ENCODE measurements around the gene PRLHR.
"Not testable (repeated sequence)": the region's sequence is repeated elsewhere in the genome, so short reads cannot be mapped to it uniquely, and the experiment has no call there.

The PRLHR gene

GRCh38 chr10:118595598-118596425 is at the start of gene PRLHR:
Gene PRLHR, minus strand, starts transcription at chr10:118595648. Its CDS starts 404 bp downstream, at chr10:118595244.
- peaks cover 100% of the 10 kb centered on the region for H3K27me3 Mint-ChIP-seq
- H3K4me3 Mint-ChIP-seq, result peak within 1 kb of the TSS; percentile 36
- H3K36me3 Mint-ChIP-seq (ENCODE audit: insufficient read depth), result peaks cover 1% of the 10 kb centered on the region
- H3K9me3 Mint-ChIP-seq, result no peaks in the 10 kb centered on the region
- DNase-seq (ENCODE audit: low spot score in 2 of 2), result no peak
- H3K27ac Mint-ChIP-seq (ENCODE audit: low read depth), result no peak within 1 kb of the TSS
- no peak for ATAC-seq (replicated peaks; ENCODE audit: extremely low read depth, poor library complexity, severe bottlenecking)
- peaks cover 18% of the 10 kb centered on the region for H3K4me1 Mint-ChIP-seq

- no peak for DNase-seq (ENCODE audit: low spot score in 2 of 2)
- H3K27me3 Mint-ChIP-seq, result peaks cover 46% of the 10 kb centered on the region
- H3K27ac Mint-ChIP-seq (ENCODE audit: low read depth), result no peak overlapping the region
- H3K4me3 Mint-ChIP-seq, result no peak overlapping the region
- no peaks in the 10 kb centered on the region for H3K4me1 Mint-ChIP-seq
- H3K36me3 Mint-ChIP-seq (ENCODE audit: insufficient read depth), result peaks cover 2% of the 10 kb centered on the region
- ATAC-seq (replicated peaks; ENCODE audit: extremely low read depth, poor library complexity, severe bottlenecking), result no peak
- H3K9me3 Mint-ChIP-seq, result peaks cover 10% of the 10 kb centered on the region
These were observed 46.8 kb upstream of the PRLHR start for GRCh38 chr10:118642228-118642627.

GRCh38 chr10:118638680-118639079 is 43.2 kb upstream of the PRLHR start:
- no peak overlapping the region for H3K4me3 Mint-ChIP-seq
- no peaks in the 10 kb centered on the region for H3K4me1 Mint-ChIP-seq
- ATAC-seq (replicated peaks; ENCODE audit: extremely low read depth, poor library complexity, severe bottlenecking) (no peak), DNase-seq (ENCODE audit: low spot score in 2 of 2) (no peak)
- H3K36me3 Mint-ChIP-seq (ENCODE audit: insufficient read depth), result no peaks in the 10 kb centered on the region
- H3K27ac Mint-ChIP-seq (ENCODE audit: low read depth), result no peak overlapping the region
- H3K27me3 Mint-ChIP-seq, result peaks cover 40% of the 10 kb centered on the region
- H3K9me3 Mint-ChIP-seq, result peaks cover 10% of the 10 kb centered on the region

GRCh38 chr10:118635674-118636402 is 40.4 kb upstream of the PRLHR start:
- no peaks in the 10 kb centered on the region for H3K4me1 Mint-ChIP-seq

GRCh38 chr10:118633786-118634185 is 38.3 kb upstream of the PRLHR start:
- ATAC-seq (replicated peaks; ENCODE audit: extremely low read depth, poor library complexity, severe bottlenecking), result no peak
- no peak overlapping the region for H3K27ac Mint-ChIP-seq (ENCODE audit: low read depth)

More at GRCh38 chr10:118635674-118636402, 40.4 kb upstream of the PRLHR start:
- Mint-ChIP-seq H3K9me3 (peaks cover 9% of the 10 kb centered on the region), H3K4me3 (no peak overlapping the region), H3K36me3 (ENCODE audit: insufficient read depth) (no peaks in the 10 kb centered on the region), H3K27me3 (peaks cover 53% of the 10 kb centered on the region), H3K27ac (ENCODE audit: low read depth) (no peak overlapping the region)
- ATAC-seq (replicated peaks; ENCODE audit: extremely low read depth, poor library complexity, severe bottlenecking), result no peak
- DNase-seq (ENCODE audit: low spot score in 2 of 2), result no peak

GRCh38 chr10:118629211-118629610 is 33.8 kb upstream of the PRLHR start:
- Mint-ChIP-seq H3K27me3 (peaks cover 66% of the 10 kb centered on the region), H3K27ac (ENCODE audit: low read depth) (no peak overlapping the region), H3K9me3 (no peaks in the 10 kb centered on the region), H3K4me1 (no peaks in the 10 kb centered on the region), H3K4me3 (no peak overlapping the region), H3K36me3 (ENCODE audit: insufficient read depth) (no peaks in the 10 kb centered on the region)
- ATAC-seq (replicated peaks; ENCODE audit: extremely low read depth, poor library complexity, severe bottlenecking) (no peak), DNase-seq (ENCODE audit: low spot score in 2 of 2) (no peak)

More at GRCh38 chr10:118633786-118634185, 38.3 kb upstream of the PRLHR start:
- no peaks in the 10 kb centered on the region for H3K36me3 Mint-ChIP-seq (ENCODE audit: insufficient read depth)
- H3K4me1 Mint-ChIP-seq, result no peaks in the 10 kb centered on the region
- no peak for DNase-seq (ENCODE audit: low spot score in 2 of 2)
- peaks cover 59% of the 10 kb centered on the region for H3K27me3 Mint-ChIP-seq
- H3K9me3 Mint-ChIP-seq, result no peaks in the 10 kb centered on the region
- H3K4me3 Mint-ChIP-seq, result no peak overlapping the region

- no peak for ATAC-seq (replicated peaks; ENCODE audit: extremely low read depth, poor library complexity, severe bottlenecking)
- no peak overlapping the region for H3K27ac Mint-ChIP-seq (ENCODE audit: low read depth)
- H3K4me1 Mint-ChIP-seq, result no peaks in the 10 kb centered on the region
- no peak for DNase-seq (ENCODE audit: low spot score in 2 of 2)
- no peaks in the 10 kb centered on the region for H3K36me3 Mint-ChIP-seq (ENCODE audit: insufficient read depth)
- H3K4me3 Mint-ChIP-seq, result no peak overlapping the region
- peaks cover 72% of the 10 kb centered on the region for H3K27me3 Mint-ChIP-seq
- H3K9me3 Mint-ChIP-seq, result no peaks in the 10 kb centered on the region
These were observed 32.9 kb upstream of the PRLHR start for GRCh38 chr10:118628397-118628796.

GRCh38 chr10:118626953-118627352 is 31.5 kb upstream of the PRLHR start:
- Mint-ChIP-seq H3K4me3 (no peak overlapping the region), H3K27me3 (peaks cover 66% of the 10 kb centered on the region), H3K27ac (ENCODE audit: low read depth) (no peak overlapping the region), H3K4me1 (no peaks in the 10 kb centered on the region), H3K36me3 (ENCODE audit: insufficient read depth) (no peaks in the 10 kb centered on the region), H3K9me3 (no peaks in the 10 kb centered on the region)
- DNase-seq (ENCODE audit: low spot score in 2 of 2) (no peak), ATAC-seq (replicated peaks; ENCODE audit: extremely low read depth, poor library complexity, severe bottlenecking) (no peak)

- Mint-ChIP-seq H3K27ac (ENCODE audit: low read depth) (no peak overlapping the region), H3K4me3 (no peak overlapping the region), H3K9me3 (no peaks in the 10 kb centered on the region), H3K36me3 (ENCODE audit: insufficient read depth) (no peaks in the 10 kb centered on the region), H3K27me3 (peaks cover 66% of the 10 kb centered on the region), H3K4me1 (peaks cover 5% of the 10 kb centered on the region)
- no peak for DNase-seq (ENCODE audit: low spot score in 2 of 2)
- ATAC-seq (replicated peaks; ENCODE audit: extremely low read depth, poor library complexity, severe bottlenecking), result no peak
These were observed 30.1 kb upstream of the PRLHR start for GRCh38 chr10:118625504-118625903.

- Mint-ChIP-seq H3K9me3 (no peaks in the 10 kb centered on the region), H3K4me3 (no peak overlapping the region), H3K27me3 (peaks cover 66% of the 10 kb centered on the region), H3K4me1 (peaks cover 5% of the 10 kb centered on the region), H3K27ac (ENCODE audit: low read depth) (no peak overlapping the region), H3K36me3 (ENCODE audit: insufficient read depth) (no peaks in the 10 kb centered on the region)
- DNase-seq (ENCODE audit: low spot score in 2 of 2) (no peak), ATAC-seq (replicated peaks; ENCODE audit: extremely low read depth, poor library complexity, severe bottlenecking) (no peak)
These were observed 29.3 kb upstream of the PRLHR start for GRCh38 chr10:118624747-118625146.

GRCh38 chr10:118621304-118621942 is 26.0 kb upstream of the PRLHR start:
- Mint-ChIP-seq H3K4me3 (no peak overlapping the region), H3K4me1 (peaks cover 5% of the 10 kb centered on the region), H3K27me3 (peaks cover 67% of the 10 kb centered on the region), H3K27ac (ENCODE audit: low read depth) (no peak overlapping the region), H3K9me3 (no peaks in the 10 kb centered on the region), H3K36me3 (ENCODE audit: insufficient read depth) (no peaks in the 10 kb centered on the region)
- ATAC-seq (replicated peaks; ENCODE audit: extremely low read depth, poor library complexity, severe bottlenecking) (no peak), DNase-seq (ENCODE audit: low spot score in 2 of 2) (no peak)

- not testable (repeated sequence) for H3K9me3 Mint-ChIP-seq; H3K27ac Mint-ChIP-seq (ENCODE audit: low read depth); DNase-seq (ENCODE audit: low spot score in 2 of 2); H3K4me1 Mint-ChIP-seq; H3K36me3 Mint-ChIP-seq (ENCODE audit: insufficient read depth); H3K4me3 Mint-ChIP-seq; ATAC-seq (replicated peaks; ENCODE audit: extremely low read depth, poor library complexity, severe bottlenecking)
- peaks cover 21% of the 10 kb centered on the region for H3K27me3 Mint-ChIP-seq
These were observed 18.4 kb upstream of the PRLHR start for GRCh38 chr10:118613863-118614262.

Data from central memory CD8-positive, alpha-beta T cell (primary cell).